Aorta (tissue), 5 donors: ENCODE results near the gene DMWD. TPM values are rescaled to one million over a fixed set of nuclear protein-coding genes. Genes with fewer than 3 reads are reported as not detected.

Experiments used
- ATAC-seq: fragments of 200-7000 bp; cut with Tn5 transposase; one replicate; pipeline ENCODE4 v1.9.1; 2022; ENCODE audit warnings: moderate library complexity; ENCODE audit not compliant: low FRiP score
- DNase-seq, 2 donors: peaks; one replicate each; pipeline ENCODE4 v3.0.0-alpha.2; 2020
- H3K27ac ChIP-seq, 2 donors: one replicate each; pipeline ENCODE4 v1.5.1; 2013; ENCODE audit warnings: low read length in 2 of 2, mild to moderate bottlenecking in 2 of 2, moderate library complexity in 2 of 2, control low read depth in 1 of 2, inconsistent platforms in 1 of 2, low read depth in 1 of 2
- H3K27me3 ChIP-seq, 2 donors: one replicate each; pipeline ENCODE4 v1.6.1; 2013; ENCODE audit warnings: control low read depth in 1 of 2, low read length in 1 of 2, mild to moderate bottlenecking in 1 of 2, moderate library complexity in 1 of 2; ENCODE audit not compliant: insufficient read depth in 2 of 2, control insufficient read depth in 1 of 2
- H3K36me3 ChIP-seq, 2 donors: one replicate each; pipeline ENCODE4 v1.6.1; 2013; ENCODE audit warnings: control low read depth in 1 of 2, low read length in 1 of 2, mild to moderate bottlenecking in 1 of 2; ENCODE audit not compliant: insufficient read depth in 2 of 2, control insufficient read depth in 1 of 2
- H3K4me1 ChIP-seq, 2 donors: one replicate each; pipeline ENCODE4 v1.6.1; 2013; ENCODE audit warnings: low read length in 2 of 2, control low read depth in 1 of 2, mild to moderate bottlenecking in 1 of 2, moderate library complexity in 1 of 2; ENCODE audit not compliant: insufficient read depth in 2 of 2, control insufficient read depth in 1 of 2
- H3K4me3 ChIP-seq, 2 donors: one replicate each; pipeline ENCODE4 v1.5.1; 2013; ENCODE audit warnings: low read length in 2 of 2, control low read depth in 1 of 2, mild to moderate bottlenecking in 1 of 2
- H3K9me3 ChIP-seq: one replicate; pipeline ENCODE4 v1.6.1; 2013; ENCODE audit warnings: mild to moderate bottlenecking, low read length; ENCODE audit not compliant: control insufficient read depth
- WGBS, 2 donors: extraction: QIAGEN DNeasy Blood & Tissue Kit; methylation state at CpG; one replicate each; pipeline ENCODE4 v1.1.7; 2013; 5-methylcytosine and 5-hydroxymethylcytosine counted together
- intact Hi-C, 2 donors: fragments of 100-400 bp; cut with DNase I; formaldehyde crosslinking; loops; one replicate each; pipeline versions ENCODE4 v1.14.2 to v1.15.0; 2022
- polyA plus RNA-seq, 2 donors: library from polyadenylated mRNA; stranded (reverse); fragments of 200-250 nt; gene quantifications; one replicate each; pipeline ENCODE4 v1.2.3, GENCODE V29; 2013
- total RNA-seq, 2 donors: library from RNA; stranded (reverse); fragmentation: NEBNext Ultra II Directional; extraction: Animal tissue kit (Norgen Biotek cat#: 25700); gene quantifications; one replicate each; pipeline ENCODE4 v1.2.1, GENCODE V29; 2021
- donor health status: healthy with polysubstance abuse.
- donor health status: Bipolar disorder and iron deficiency.
- donor health status: DM: no; HTN: no; CAD: no.
- donor health status: DM: no; HTN: no; CAD: no.
- donor health status: DM: yes; HTN: yes; CAD: no.

Gene DMWD
- total and polyA plus RNA-seq, 4 donors, result 20.9 to 70.7 (median 66.4) TPM

DNA sequence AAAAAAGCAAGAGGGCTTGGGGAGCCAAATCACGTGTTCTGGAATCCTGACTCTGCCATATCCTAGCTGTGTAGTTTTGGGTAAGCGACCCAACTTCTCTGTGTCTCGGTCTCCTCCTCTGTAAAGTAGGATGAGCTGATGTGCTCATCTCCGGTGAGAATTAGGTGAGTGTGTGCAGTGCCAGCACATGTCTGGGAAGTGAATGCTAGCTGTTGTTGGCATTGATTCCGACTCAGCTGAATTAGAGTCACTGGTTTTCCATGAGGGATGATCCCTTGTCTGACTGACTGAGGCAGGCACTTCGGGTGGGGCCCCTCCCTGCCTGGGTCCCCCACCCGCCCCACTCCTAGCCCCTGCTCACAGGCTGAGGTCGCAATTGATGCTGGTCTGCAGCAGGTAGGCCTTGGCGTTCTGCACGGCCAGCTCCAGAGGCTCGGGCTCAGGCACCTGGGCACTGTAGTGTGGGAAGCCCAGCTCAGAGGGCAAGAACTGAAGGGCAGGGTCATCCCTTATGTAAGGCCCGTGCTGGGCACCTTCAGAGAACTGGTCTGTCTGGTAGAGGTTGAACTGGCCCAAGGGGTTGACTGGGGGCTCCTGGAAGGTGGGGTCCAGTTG is 21.6 kb upstream of the DMWD start:
- Histone ChIP-seq H3K36me3 (no peaks in the 10 kb centered on the region), H3K4me3 (no peak overlapping the region), H3K27ac (no peak overlapping the region), H3K4me1 (no peaks in the 10 kb centered on the region), H3K9me3 (no peaks in the 10 kb centered on the region), H3K27me3 (no peaks in the 10 kb centered on the region)
- WGBS, 2 donors, result 86% methylated on average over 12 of the region's 12 CpGs
- intact Hi-C loops, result loop anchor here in 1 of 2 donors (5.0 kb wide), 1 partner anchor 38 kb away; no protein-coding TSS in a partner anchor
- DNase-seq, result no peak
- ATAC-seq, result no peak

DNA sequence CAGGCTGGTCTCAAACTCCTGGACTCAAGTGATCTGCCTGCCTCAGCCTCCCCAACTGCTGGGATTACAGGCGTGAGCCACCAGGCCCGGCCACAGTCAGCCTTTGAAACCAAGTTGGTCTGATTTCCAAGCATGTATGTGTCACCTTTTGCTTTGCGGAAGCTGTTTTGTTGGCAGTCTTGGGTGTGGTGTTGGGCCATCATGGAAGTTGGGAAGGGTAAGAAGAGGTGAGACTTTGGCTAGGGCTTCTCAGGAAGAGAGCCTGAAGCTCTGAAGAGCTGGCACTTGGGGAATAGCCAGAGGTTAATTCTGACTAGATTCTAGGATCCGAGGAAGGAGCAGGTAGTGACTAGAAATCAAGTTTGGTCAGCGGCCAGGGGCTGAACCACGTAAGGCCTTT is 19.7 kb upstream of the DMWD start:
- H3K9me3 ChIP-seq, result no peaks in the 10 kb centered on the region
- 92 to 95% methylated on average over 6 of the region's 6 CpGs for WGBS, 2 donors
- H3K4me3 ChIP-seq, result no peak overlapping the region
- no peaks in the 10 kb centered on the region for H3K36me3 ChIP-seq
- intact Hi-C loops, result loop anchor here in 1 of 2 donors (5.0 kb wide), 1 partner anchor 40 kb away; no protein-coding TSS in a partner anchor
- ATAC-seq (no peak), DNase-seq (no peak)
- no peak overlapping the region for H3K27ac ChIP-seq
- H3K27me3 ChIP-seq, result no peaks in the 10 kb centered on the region
- H3K4me1 ChIP-seq, result no peaks in the 10 kb centered on the region

DNA sequence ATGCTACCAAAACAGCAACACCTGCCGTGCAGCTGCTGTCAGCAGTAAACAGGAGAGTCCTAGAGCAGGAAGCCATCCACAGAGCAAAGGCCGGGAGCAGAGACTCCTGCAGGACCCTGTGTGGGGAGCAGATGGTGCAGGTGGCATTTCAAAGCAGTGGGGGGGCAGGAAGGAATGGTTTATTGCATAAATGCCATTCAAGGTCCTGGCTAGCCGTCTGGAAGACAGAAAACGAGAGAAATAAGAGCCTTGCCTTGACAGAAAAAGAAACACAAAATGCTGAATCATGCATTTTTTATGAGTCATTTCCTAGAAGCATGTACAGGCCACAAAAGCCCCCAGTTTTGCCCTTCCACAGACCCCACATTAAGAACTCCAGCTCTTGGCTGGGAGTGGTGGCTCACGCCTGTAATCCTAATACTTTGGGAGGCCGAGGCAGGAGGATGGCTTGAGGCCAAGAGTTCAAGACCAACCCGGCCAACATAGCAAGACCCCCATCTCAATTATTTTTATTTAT is 17.1 kb upstream of the DMWD start:
- no peaks in the 10 kb centered on the region for H3K27me3 ChIP-seq
- no peak overlapping the region for H3K4me3 ChIP-seq
- H3K27ac ChIP-seq, result no peak overlapping the region
- H3K4me1 ChIP-seq, result no peaks in the 10 kb centered on the region
- DNase-seq, result no peak
- no peak for ATAC-seq
- intact Hi-C loops, result loop anchor here in 1 of 2 donors (5.0 kb wide), 1 partner anchor 43 kb away; no protein-coding TSS in a partner anchor
- no peaks in the 10 kb centered on the region for H3K9me3 ChIP-seq
- no peaks in the 10 kb centered on the region for H3K36me3 ChIP-seq
- WGBS, 2 donors, result 40 to 41% methylated on average over 7 of the region's 7 CpGs

DNA sequence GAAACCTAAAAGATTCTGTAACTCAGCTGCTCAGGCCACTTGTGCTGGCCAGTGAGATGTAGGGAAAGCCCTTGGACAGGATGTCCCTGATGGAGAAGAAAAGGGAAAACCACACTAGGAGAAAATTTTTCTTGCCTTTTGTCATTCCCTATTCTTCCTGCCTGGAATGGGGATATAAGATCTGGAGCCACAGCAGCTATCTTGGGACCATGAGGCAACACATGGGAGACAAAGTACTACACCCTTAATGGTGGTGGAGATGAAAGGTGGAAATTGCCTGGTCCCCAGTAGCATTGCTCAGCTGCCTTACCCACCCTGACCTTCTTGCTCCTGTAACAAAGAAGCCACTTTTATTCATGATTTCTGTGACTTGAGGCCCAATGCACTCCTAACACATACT is 13.1 kb upstream of the DMWD start:
- intact Hi-C loops, result no loop called here
- no peak for DNase-seq
- H3K27me3 ChIP-seq, result no peaks in the 10 kb centered on the region
- H3K36me3 ChIP-seq, result no peaks in the 10 kb centered on the region
- H3K4me3 ChIP-seq, result no peak overlapping the region
- no peak overlapping the region for H3K27ac ChIP-seq
- H3K4me1 ChIP-seq, result no peaks in the 10 kb centered on the region
- no peak for ATAC-seq
- no peaks in the 10 kb centered on the region for H3K9me3 ChIP-seq

DNA sequence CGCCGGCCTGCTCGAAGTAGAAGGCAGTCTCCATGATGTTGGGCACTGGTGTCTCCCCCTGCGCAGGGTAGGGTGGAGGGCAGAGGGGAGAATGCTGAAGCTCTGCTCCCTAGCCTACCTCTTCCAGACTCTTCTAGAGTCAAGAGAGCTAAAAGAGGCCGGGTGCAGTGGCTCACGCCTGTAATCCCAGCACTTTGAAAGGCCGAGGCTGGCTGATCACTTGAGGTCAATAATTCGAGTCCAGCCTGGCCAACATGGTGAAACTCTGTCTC is 12.2 kb upstream of the DMWD start:
- H3K27me3 ChIP-seq, result no peaks in the 10 kb centered on the region
- H3K36me3 ChIP-seq, result no peaks in the 10 kb centered on the region
- no peak overlapping the region for H3K27ac ChIP-seq
- no peaks in the 10 kb centered on the region for H3K9me3 ChIP-seq
- DNase-seq (no peak), ATAC-seq (no peak)
- intact Hi-C loops, result no loop called here
- WGBS, 2 donors, result 91 to 93% methylated on average over 8 of the region's 8 CpGs
- no peak overlapping the region for H3K4me3 ChIP-seq
- H3K4me1 ChIP-seq, result no peaks in the 10 kb centered on the region

DNA sequence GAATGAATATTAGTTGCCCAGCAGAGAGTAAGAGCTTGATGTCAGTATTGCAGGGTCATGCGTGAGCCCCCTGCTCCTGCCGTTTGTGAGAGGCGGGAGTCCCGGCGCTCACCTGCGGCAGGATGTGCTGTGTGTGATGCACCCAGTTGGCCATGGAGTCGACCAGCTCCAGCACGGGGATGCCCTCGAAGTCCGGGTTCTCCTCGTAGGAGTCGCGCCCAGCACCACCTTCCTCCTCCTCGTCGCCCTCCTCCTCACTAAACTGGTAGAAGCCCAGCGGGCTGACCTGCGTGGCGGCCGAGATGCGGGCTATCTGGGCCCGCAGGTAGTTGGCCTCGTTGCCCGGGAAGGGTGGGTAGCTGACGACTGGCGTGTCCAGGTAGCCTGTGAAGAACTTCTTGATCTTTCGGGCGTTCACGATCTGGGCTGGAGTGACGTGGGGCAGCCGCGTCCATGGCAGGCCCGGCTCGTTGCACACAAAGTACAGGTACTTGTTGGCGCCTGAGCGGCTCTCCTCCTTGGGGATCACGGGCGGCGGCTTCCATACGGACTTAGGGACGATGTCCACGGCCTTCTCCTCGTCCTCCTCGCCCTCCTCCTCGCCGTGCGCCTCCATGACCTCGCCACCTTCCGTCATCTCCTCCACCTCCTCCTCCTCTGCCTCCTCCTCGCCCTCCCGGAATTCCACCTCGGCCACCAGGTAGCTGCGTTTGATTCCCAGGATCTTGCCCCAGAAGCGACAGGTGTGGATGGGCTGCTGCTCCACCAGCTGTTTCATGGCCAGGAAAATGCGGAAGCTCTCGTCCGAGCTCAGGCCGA is 11.7 kb upstream of the DMWD start:
- 92% methylated on average over 53 to 57 of the region's 57 CpGs for WGBS, 2 donors
- DNase-seq, result peak in 1 of 2 donors; percentile 74
- Histone ChIP-seq H3K4me1 (no peaks in the 10 kb centered on the region), H3K4me3 (no peak overlapping the region), H3K27ac (no peak overlapping the region), H3K27me3 (no peaks in the 10 kb centered on the region), H3K9me3 (no peaks in the 10 kb centered on the region), H3K36me3 (no peaks in the 10 kb centered on the region)
- intact Hi-C loops, result no loop called here
- ATAC-seq, result no peak

DNA sequence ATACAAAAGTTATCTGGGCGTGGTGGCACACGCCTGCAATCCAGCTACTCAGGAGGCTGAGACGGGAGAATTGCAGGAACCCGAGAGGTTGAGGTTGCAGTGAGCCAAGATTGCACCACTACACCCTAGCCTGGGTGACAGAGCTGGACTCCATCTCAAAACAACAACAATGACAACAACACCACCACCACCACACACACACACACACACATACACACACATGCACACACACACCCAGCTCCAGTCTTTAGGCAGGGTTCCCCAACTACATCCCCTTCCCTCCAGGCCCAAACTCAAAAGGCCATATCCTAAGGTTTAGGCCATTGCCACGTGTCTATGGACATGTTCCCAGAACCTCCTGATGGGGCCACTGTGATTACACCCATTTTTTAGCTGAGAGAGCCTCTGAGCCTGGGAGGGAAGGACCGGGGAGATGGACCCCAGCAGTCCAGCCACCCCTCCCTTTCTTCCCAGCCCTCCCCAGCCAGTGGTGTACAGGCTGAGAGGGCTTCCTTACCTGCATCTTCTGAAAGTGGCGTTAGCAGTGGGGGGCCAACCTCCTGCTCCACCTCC is 9.0 kb upstream of the DMWD start:
- Histone ChIP-seq H3K9me3 (no peaks in the 10 kb centered on the region), H3K36me3 (no peaks in the 10 kb centered on the region), H3K4me1 (no peaks in the 10 kb centered on the region), H3K27ac (no peak overlapping the region), H3K4me3 (no peak overlapping the region), H3K27me3 (no peaks in the 10 kb centered on the region)
- intact Hi-C loops, result no loop called here
- 85 to 89% methylated on average over 7 of the region's 7 CpGs for WGBS, 2 donors
- DNase-seq, result no peak
- ATAC-seq, result no peak

DNA sequence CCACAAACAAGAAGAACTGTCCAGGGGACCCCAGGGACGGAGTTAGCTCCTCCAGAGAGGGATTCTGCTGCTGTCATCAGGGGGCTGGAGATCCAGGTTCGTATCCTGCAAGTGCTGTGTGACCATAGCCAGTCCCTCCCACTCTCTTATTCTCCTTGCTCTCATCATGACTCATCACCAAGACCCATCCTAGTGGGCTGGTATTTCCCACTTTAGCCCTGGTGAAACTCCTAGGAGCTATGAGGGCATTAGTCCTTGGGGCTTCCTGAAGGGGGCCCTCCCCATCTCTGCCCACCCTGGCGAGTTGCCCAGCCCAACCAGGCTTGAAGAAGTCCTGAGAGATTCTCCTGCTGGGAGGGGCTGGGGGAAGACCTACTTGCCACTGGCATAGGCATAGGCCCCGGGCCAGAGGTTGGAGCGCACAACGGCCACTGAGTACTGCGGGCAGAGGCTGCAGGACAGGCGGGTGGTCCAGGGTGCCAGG is 7.5 kb upstream of the DMWD start:
- Histone ChIP-seq H3K27me3 (no peaks in the 10 kb centered on the region), H3K27ac (no peak overlapping the region), H3K9me3 (no peaks in the 10 kb centered on the region), H3K36me3 (no peaks in the 10 kb centered on the region), H3K4me1 (no peaks in the 10 kb centered on the region), H3K4me3 (no peak overlapping the region)
- intact Hi-C loops, result no loop called here
- no peak for ATAC-seq
- peak in 1 of 2 donors; percentile 76 for DNase-seq
- 78 to 82% methylated on average over 8 of the region's 8 CpGs for WGBS, 2 donors
